Midbrain (tissue), 1 donor: ENCODE measurements around the gene PSD.
A peak's percentile ranks its signal among the peaks of the same experiment; 100 is the strongest.

Experiments
- DNase-seq: peaks from one replicate; lab custom pipeline; 2025; lab: John Stamatoyannopoulos, UW

Gene PSD

DNA sequence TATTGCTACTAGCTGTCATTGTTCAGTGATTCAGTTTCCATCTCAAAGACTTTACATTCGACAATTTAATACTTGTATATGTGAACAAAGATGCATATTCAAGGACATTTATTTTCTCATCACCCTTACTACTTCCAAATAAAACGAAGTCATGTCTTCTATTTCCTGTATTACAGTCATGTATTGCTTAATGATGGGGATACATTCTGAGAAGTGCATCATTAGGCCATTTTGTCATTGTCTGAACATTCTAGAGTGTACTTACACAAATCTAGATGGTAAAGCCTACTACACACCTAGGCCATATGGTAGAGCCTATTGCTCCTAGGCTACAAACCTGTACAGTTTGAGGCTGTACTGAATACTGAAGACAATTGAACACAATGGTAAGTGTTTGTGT lies 26.3 kb upstream of the PSD start:
- no peak for DNase-seq

DNA sequence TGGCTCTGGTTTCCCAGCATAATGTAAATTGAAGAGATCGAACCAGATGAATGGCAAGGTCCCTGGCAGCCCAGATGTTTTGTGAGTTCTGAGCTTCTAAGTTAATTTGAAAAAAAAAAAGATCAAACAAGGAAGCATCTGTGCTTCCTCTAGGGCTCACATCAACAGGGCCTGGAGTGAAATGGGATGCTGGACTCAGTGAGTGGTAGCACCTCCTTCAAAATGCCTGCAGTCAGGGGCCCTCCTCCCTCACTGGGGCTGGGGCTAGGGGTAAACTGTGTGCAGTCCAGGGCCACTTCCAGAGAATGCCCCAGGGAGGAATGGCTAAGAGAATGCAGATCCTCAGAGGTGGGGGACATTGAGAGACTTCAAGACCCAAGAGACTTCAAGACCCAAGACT lies 19.8 kb upstream of the PSD start:
- no peak for DNase-seq

DNA sequence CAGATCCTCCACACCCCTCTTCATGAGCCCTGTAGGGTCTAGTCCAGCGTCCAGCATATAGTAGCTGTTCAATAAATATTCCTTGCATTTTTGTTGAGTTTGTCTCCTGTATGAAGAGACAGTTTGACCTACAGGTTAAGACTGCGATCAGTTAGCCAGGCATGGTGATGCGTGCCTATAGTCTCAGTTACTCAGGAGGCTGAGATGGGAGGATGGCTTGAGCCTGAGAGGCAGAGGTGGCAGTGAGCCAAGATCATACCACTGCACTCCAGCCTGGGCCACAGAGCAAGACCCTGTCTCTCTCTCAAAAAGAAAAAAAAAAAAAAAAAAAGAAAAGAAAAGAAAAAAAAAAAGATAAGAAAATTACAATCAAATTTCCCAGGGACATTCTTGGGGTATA lies 18.9 kb upstream of the PSD start:
- DNase-seq, result no peak

DNA sequence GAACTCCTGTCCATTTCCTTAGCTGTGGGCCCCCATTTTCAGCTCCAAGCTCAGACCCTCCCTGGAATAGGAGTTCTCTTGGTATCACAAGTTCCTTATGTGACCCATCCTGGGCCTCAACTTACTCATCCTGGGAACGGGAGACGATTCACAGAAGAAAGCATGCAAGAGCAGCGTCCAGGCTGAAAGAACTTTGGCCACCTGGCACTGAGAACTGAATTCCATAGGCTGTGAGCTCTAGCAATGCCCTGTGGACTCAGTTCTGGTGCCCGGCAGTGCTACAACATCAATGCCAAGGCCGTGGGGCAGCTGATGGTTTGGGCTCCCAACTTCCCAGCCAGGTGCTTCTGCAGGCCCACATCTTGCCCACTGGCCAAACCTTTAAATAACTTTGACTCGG lies 17.7 kb upstream of the PSD start:
- DNase-seq, result no peak

DNA sequence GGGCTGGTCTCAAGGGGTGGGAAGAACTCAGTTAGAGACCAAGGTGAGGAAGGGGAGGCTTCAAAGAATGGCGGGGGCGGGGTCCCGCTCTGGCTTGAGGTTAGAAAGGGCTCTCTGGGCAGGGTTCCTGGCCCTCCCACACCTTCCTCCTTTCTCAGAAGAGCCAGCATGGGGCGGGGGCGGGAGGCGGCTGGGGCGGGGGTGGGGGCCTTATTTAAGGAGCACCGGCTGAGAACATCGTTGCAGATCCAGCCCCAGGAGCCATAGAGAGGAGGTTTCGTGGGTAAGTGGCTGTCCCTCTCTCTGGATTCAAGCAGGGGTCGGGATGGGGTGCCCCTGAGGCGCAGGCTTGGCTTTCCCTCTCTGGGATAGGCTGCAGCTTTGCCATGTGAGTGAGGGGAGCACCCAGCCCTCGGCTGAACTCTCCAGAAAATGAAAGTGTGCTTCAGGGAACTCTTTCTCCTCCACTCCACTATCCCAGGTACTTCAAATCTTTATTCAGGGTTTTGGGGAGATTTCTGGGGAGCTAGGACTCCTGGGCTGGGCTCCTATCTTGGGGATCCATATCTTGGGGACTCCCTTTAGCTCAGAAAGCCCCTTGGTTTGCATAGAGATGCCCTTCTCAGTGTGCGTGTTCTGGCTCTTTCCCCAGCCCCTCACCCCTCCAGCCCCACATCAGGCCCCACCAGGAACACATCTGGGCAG lies 17.1 kb upstream of the PSD start:
- no peak for DNase-seq

DNA sequence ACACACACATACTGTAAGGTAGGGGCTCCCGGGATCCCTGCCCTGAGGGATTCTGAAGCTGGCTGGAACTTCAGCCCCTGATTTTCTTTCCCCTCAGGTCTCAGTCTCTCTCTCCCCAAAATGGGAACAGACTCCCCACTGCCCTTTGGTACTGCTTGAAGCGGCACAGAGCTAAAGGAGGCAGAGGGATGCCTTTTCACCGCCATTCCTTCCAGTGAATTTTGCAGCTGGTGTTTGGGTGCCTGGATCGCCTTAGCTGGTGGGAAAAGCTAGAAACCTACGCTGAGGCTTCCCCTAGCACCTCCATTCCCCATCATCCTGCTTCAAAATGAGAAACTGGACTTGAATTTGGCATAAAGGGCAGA lies 16.5 kb upstream of the PSD start:
- no peak for DNase-seq

DNA sequence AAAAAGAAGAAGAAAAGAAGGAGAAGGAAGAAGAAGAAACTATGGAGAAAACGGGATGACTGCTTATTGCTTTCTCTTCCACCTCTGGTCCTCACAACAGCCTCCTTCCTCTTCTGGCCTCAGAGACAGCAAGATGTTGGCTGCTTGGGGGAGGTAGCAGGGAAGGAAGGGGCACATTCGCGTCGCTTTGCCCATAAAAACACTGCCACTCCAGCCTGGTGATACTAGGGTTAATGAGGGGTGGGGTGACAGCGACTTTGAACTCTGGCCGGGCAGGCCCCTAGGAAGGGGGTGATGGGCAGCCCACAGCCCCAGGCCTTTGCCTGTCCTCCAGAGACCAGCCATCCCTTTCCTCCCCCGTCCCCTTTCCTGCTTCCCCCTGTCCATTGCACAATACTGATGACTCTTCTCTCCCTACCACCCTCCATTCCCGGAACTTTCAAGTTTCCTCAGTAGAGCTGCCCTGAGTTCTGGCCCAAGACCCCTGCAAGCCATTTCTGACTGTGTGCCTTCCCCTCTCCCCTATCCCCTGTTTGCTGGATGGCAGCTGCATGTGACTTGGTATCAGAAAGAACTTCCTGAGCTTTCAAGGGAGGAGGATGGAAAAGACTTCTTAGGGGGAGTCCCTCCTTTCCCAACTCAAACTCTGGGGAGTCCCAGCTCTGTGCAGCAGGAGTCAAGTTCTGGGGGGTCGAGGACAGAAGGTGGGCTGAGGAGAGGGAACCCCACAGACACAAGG lies 16.0 kb upstream of the PSD start:
- no peak for DNase-seq

DNA sequence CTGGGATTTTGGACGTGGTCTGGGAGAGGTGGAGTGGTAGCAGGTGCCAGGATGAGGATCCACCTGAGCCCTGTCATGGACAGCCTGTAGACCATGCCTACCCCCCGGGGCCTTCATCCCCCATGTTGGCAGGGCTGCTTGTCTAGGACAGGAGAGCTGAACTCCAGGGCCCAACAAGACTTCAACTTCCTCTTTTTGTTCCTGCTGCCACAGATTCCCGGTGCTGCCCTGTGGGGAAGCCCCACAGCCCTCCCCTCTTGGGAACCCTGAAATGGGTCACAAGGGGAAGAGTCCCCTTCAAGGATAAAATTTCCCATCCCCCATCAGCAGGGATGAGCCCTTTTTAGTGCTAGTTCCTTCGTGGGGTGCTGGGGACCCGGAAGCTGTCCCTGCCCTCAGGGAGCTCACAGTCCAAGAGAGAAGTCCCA lies 15.0 kb upstream of the PSD start:
- DNase-seq, result no peak

DNA sequence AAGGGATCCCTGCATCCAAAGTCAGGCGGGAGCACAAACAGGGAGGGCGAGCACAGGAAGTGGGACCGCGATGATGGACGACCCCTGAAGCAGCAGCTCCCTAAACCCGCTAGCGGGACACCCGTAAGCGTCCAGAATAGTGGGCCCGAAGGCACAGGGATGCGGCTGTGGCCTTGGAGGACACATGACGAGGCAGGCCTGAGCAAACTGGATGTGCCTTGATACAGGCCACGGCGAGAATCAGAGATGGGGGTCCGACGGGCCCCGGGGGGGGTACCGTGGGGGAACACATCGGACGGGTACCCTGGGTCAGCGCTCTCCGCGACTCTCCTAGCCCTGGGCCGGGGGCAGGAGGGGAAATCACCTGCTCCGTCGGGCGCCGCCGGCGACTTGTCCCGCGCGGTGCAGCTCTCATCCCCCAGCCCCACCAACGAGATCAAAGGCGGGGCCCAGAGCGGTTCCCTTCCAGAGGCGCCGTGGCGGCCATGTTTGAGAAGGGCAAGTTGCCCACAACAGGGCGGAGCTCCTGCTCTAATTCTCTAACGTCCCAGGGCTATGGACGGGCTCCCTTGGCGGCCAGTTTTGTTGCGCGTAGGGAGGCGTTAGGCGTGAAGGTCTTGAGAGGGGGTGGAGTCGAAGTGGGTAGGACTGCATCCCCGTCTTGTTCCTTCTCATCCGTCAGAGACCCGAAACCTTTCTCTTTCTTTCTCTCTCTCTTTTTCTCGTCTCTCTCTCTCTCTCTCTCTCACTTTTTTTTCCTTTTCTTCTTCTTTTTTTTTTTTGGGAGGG lies 13.8 kb upstream of the PSD start, which contains the start of gene CUEDC2:
CUEDC2 (minus strand) TSS at position 413 of the 789 bp plus-strand sequence. CDS start 7,386 bp downstream, outside the sequence.
- DNase-seq, result peak; percentile 97

DNA sequence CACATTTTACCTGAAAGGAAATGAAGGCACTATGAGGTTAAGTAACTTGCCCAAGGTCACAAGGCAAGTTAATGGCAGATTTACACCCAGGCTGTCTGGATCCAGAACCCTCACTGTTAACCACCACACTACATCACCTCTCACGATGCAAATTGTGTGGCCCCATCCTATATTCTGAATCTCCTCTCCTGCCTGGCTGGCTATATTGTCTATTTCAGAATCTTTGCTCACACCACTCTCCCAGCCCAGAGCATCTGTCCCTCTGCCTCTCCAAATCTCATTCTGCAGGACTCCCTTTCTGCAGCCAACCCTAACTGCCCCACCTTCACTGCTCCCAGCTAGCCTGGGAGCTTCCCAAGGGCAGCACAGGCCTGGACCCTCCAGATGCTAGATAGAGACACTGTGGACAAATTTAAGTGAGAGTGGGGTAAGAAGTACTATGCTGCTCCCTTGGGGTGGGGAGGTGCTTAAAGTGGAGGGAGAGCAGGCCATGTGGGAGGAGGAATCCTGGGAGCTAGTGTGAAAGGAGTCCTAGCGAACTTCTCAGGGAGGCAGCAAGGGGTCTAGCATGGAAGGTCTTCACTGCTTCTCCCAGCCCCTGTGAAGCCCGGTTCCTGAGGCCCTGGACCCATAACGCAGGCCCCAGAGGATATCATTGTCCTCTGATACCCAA lies 13.0 kb upstream of the PSD start:
- no peak for DNase-seq

DNA sequence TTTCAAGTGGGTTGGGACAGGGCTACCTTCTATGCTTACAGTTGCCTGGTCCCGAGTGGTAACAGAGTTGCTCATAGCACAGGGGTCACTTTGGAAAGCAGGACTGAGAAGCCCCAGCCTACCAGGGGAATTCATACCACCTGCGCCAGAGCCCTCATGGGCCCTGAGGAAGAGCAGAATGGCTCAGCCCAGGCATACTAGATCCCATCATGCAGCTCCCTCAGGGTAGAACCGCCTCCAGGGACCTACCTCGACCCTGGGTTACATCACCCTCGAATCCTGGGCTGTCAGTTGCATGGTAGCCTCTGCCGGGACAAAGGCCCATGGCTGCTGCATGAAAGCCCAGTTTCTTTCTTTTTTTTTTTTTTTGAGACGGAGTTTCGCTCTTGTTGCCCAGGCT lies 10.9 kb upstream of the PSD start:
- no peak for DNase-seq

DNA sequence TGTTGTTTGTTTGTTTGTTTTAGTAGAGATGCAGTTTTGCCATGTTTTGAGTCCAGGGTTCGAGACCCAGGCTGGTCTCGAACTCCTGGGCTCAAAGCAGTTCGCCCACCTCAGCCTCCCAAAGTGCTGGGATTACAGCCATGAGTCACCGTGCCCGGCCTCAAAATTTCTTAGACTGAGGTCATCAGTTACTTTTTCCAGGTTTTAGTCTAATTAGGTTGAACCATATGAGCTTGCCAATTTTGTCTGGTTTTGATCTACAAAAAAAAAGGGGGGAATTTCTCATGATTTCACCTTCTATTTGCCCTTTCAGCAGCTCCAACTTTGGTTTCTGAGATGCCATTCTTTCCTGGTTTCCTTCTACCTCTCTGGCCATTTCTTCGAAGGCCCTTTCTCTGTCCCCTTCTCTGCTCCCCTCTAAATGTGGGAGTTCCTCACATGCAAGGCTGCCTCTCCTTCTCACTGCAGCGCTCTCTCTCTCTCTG lies 8.3 kb upstream of the PSD start:
- no peak for DNase-seq

DNA sequence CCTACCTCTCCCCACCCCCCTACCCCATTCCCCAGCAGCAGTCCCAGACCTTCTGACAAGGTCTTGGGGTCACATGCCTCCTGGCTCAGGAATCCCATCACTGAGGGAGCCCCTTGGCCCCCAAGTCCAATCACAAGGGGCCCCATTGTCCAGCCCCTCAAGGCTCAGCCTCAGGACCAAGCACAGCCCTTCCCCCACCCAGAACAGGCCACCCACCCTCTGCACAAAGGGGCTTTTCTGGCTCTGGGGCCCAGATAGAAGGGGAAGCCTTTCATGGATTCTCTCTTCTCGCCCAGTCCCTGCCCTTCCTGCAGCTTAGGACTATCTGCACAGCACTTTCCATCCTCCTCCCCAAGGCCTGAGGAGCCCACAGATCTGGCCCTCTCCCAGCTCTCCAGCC lies 6.9 kb upstream of the PSD start:
- DNase-seq, result no peak

DNA sequence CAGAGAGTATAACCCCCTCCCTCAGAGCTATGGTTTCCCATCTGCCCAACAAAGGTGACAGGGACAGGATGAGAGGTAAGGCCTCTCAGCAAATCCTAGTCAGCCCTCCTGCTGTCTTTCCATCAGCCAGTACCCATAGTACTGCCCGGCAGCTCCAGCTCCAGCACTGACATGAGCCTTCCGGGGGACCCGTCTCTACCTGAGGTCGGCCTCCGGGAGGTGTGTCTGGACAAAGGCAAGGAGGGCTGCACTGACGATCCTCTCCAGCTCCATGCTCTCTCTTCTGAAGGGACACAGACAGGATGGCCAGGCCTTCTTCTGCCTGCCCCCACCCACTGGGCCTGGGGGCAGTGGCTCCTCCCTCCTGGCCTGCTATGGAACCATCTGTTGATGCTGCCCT lies 6.3 kb upstream of the PSD start:
- no peak for DNase-seq

DNA sequence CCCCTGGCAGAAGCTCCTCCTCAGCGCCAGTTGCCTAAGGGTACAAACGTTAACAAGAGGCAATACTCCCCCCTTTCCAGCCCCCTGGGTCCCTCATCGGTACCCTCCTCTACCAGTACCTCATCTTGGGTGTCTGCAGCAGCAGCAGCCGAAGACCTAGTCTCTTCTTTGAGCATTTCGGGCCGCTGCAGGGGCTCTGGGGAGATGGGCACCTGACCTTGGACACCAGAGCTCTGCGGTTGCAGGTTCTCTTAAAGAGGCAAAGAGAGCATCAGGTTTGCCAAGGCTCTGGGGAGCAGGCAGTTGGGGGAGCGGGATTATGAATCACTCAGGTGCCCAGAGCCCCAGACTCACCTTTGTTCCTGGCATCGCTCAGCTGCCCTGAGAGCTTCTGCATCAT lies 5.6 kb upstream of the PSD start:
- DNase-seq, result no peak

DNA sequence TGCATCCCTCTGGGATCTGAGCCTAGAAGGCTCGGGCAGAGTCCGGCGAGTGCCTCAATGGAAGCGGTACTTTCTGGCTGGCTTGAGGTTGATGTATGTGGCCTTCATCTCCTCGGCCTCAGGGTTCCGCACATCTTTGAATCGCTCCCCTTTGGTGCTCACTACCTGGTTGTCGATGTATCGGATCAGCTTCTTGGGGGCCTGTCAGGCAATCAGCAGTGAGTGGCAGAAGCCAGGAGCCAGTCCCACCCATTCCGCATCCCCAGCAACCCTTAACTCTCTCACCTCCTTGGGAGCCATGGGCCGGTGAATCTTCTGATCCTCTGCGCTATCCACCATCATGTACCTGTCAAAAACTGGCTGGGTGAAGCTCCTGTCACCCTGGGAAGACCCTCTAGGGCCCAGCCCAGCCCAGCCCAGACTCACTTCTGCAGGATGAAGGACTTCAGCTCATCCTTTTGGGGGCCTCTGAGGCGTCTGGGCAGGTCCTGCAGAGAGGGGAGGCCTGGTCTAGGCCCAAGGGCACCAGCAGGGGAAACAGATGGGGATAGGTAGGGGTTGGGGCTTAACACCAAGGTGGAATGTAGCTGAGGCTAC lies 4.9 kb upstream of the PSD start:
- no peak for DNase-seq

DNA sequence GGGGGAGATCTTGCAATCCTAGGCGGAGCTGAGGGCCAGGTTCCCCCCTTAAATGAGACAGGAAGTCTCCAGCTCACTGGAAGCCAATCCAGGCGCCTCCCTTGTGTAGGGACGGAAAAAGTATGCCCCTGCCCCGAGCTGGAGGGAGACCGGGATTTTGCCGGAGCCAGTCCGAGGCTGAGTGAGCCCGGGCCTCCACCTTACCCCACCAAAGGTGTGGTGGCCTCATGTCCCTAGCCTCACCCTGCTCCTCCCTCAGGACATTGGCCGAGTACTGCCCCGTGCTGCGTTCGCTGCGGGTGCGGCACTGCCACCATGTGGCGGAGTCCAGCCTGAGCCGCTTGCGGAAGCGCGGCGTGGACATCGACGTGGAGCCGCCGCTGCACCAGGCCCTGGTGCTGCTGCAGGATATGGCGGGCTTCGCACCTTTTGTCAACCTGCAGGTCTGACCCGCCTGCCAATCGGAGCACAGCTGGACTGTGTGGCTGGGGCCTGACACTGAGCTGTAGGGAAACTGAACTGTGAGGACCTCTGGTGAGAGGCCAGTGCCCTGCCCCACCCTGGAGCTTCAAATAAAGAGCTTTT lies 4.1 kb upstream of the PSD start:
- peak; percentile 69 for DNase-seq

DNA sequence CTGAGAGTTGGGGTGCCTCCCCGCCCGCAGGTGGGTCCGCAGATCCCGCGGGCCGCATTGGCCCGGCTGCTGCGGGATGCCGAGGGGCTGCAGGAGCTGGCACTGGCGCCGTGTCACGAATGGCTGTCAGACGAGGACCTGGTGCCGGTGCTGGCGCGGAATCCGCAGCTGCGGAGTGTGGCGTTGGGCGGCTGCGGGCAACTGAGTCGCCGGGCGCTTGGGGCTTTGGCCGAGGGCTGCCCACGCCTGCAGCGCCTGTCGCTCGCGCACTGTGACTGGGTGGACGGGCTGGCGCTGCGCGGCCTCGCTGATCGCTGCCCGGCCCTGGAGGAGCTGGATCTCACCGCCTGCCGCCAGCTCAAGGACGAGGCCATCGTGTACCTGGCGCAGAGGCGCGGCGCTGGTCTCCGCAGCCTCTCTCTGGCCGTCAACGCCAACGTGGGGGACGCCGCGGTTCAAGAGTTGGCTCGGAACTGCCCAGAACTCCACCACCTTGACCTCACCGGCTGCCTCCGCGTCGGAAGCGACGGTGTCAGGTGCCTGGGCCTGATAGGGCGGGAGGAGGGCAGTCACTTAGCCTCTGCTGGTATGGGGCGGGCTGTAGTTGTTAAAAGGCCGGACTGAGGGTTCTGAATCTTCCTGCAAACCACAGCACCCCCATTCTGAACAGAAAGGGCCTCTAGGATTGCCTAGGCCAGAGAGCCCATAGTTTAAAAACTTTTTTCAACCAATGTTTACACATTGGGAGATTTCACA lies 3.4 kb upstream of the PSD start:
- DNase-seq, result no peak

DNA sequence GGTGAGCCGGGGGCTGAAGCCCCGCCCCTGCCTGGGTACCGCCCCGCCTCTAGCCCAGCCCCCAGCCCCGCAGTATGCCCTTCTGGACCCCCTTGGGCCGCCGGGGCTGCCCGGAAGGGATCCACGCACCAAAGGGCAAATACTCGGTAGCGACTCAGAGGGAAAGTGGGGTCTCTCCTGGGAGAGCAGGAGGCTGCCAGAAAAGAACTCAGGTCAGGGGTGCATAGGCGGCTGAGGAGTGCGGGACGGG lies 2.8 kb upstream of the PSD start:
- no peak for DNase-seq

DNA sequence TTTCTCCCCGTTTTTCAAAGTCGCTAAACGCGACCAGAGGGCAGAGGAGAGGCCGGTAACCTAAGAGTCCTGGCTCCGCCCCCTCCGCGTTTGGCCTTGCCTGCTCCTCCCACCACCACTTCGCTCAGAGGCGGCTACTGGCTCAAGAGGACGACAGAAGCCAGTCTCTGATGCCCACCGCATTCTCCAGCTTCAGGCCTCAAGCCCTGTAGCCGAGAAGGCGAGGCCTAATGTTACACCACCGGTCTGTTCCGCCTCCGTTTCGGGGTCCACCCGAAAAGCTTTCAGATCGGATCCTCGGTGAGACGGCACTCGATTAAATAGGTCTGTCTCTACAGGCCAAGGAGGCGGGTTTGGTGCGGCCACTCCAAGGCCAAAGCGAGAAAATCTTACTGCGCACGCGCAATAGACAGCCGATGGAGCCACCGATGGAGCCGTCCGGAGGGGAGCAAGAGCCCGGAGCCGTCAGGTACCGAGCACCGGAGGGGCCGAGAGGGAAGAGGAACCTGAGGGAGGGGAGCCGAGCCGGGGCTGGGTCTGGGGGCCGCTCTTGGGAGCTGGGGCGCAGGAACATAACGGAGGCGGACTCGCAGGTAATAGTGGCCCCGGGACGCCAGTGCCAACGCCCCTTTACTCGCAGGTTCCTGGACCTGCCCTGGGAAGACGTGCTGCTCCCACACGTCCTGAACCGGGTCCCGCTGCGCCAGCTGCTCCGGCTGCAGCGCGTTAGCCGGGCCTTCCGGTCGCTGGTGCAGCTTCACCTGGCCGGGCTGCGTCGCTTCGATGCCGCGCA lies 2.3 kb upstream of the PSD start, which contains the start of gene FBXL15:
FBXL15 (plus strand) TSS at position 123 of the 793 bp plus-strand sequence; CDS start at position 417, 294 bp downstream.
- peak; percentile 98 for DNase-seq
